GM21619 (cell line): ENCODE data around the gene WFDC1.

Experiments used
- ATAC-seq: cut with Tn5 transposase; IDR thresholded peaks from one replicate; pipeline ENCODE4 v1.9.1; 2021; ENCODE audit not compliant: unreplicated experiment

The WFDC1 gene

DNA sequence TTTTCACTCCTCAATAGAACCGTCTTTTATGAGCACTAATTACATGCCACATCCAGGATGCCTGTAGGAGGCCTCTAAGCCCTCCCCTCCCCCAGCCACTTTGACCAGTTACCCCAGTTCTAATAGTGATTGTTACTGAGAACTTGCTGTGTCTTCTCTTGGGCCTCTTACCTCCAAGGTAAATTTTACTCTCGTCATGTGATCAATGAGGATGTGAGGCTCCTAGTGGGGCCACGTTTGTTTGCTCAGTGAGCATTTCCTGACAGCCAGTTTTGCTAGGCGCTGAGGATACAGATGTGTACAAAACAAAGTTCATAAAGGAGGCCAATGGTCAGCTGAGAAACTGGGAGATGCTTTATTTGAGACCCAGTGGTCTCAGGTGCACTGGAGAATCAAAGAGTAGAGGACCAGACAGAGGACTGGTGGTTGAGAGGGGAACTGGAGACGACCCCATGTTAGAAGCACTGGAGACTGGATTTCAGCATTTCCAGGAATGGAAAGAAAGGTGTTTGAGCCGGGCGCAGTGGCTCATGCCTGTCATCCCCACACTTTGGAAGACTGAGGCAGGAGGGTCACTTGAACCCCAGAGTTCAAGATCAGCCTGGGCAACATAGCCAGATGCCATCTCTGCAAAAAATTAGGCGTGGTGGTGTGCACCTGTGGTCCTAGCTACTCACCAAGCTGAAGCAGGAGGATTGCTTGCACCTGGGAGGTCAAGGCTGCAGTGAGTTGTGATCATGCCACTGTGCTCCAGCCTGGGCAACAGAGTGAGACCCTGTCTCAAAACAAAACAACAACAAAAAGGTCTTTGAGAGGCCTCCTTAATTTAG, 76.3 kb downstream of the WFDC1 start:
- no peak for ATAC-seq

DNA sequence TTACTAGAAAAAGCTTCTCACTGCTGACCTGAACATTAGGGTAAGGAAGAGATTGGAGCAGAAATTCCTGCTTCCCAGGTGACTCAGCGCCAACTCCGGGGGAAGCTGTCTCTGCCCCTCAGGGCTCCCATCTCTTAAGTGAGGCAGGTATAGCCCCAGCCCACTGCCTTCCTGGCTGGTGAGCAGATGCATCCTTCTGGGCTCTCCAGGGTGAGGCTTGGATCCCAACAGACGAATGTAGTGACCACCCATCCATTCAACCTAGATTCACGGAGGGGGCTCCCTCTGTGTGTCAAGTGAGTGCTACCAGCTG, 76.8 kb downstream of the WFDC1 start:
- ATAC-seq: no peak

DNA sequence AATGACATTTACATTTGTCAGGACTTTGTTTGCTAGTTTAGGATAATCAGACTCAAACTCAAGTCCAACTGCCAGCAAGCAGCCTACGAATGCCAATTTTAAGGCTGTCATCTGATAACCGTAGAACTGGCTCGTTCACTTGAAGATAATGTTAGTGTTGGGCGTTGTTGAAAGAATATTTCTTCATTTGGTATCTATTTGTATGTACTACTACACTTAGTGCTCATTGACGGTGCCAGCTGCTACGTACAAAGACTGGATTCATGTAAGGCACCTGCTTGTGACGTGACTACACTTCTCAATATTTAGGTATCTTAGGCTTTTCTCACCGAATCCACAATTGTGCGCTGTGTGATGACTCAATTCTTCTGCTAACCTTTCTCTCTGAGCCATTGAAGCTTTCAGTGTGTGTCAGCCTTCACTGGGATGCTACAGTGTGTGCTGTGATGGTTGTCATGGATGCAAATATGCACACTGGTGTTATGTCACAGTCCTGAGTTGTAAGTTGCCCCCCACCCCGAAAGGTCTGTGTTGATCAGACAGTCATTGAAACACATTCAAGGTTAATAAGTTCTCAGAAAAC, 79.3 kb downstream of the WFDC1 start:
- no peak for ATAC-seq

DNA sequence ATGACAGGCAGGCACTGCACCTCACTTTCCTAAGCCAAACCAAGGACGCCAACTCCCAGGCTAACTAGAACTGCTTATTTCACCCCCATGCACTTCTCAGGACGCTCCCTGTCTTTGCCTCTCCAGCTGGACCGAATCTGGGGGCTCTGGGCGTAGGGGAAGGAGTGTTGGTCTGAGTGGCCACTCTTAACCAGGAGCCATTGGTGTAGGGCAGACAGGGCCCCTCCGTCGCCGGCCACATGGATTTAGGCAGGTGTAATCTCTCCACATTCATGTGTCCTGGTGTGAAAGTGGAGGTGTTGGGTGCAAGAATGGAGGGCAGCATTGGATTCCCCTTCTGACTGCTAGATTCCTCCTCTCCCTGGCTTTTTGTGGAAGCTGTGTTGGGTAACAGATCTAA, 83.4 kb downstream of the WFDC1 start:
- no peak for ATAC-seq

DNA sequence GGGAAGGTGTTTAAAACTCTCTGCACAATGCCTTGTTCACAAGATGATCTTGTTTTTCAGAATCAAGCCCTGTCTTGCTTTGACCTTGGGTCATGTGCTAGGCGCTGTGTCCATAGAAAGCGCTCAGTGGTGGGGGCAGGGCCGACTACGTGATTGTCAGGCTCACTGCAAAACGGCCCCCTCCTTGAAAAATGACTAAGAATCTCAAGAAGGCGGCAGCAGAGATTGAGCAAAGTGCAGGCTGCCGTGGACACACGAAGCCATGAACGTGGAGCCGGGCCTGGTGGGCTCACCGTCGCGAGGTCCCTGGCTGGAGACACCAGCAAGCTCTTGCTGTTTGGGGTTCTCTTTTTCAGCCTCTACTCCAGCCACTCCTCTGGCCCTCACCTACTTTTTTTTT, 83.9 kb downstream of the WFDC1 start:
- ATAC-seq: no peak

DNA sequence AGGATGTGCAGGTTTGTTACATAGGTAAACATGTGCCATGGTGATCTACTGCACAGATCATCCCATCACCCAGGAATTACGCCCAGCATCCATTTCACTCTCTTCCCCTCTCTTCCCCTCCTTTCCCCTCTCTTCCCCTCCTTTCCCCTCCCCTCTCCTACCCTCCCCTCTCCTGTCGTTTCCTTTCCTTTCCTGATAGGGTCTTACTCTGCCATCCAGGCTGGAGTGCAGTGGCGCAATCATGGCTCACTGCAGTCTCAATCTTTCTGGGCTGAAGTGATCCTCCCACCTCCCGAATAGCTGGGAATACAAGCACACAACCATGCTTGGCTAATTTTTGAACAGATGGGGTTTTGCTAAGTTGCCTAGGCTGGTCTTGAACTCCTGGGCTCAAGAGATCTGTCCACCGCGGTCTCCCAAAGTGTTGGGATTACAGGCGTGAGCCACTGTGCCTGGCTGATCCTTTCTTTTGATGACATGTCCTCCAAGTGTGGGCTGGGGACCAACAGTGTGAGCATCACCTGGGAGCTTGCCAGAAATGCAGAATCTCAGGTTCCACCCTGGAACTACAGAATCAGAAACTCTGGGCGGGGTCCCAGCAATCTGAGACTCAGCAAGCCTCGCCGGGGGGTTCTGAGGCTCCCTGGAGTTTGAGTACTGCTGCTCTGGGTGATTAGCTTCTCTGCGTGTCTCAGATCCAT, 84.5 kb downstream of the WFDC1 start:
- ATAC-seq: no peak
